HG03521 (cell line): ENCODE results near the gene RAB1A.

ENCODE experiments used
- ATAC-seq: cut with Tn5 transposase; IDR thresholded peaks from one replicate; pipeline ENCODE4 v1.9.1; 2021; ENCODE audit warnings: mild to moderate bottlenecking, moderate library complexity; ENCODE audit not compliant: unreplicated experiment

RAB1A gene

DNA sequence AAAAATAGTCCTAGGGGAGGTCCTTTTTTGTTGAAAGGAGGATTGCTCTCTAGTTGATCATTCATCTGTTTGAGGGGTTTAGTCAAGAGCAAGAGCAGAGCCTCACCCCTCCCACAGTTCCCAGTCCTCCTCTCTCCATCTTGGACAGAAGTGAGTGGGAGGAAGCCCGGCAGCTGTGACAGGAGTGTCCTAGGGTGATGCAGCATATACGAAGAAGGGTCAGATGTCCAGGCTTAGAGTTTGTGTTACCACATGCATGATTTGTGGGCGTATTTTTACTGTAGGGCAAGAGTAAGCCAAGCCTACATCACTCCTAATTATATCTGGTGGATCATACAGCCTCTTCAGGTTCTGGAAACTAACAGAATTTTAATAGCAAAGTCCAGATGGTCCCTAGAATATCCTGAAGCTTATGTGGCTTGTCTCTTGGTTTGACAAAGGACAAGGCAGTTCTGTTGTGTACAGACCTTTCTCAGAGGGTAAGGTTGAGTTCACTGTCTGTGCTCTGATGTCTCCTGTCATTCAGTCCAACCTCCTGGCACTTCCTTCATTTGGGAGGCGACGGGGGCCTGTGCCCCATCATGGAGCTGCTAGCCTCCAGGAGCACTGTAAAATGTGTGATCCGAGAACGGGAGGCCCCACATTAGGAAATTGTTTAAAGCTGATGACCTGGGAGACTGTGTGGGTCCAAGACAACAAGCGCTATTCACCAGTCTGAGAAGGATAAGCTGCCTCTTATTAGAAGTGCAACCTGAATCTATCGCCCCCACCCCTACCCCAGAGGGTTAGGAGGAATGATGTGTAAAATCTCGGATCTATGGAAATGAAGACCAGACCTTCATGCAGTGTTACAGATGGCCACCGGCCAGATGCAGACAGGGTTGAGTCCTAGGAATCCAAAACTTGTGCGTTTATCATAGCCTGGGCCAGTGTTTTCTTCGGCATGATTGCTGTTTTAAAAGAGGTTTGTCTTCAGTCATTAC lies 66.8 kb downstream of the RAB1A start:
- no peak for ATAC-seq

DNA sequence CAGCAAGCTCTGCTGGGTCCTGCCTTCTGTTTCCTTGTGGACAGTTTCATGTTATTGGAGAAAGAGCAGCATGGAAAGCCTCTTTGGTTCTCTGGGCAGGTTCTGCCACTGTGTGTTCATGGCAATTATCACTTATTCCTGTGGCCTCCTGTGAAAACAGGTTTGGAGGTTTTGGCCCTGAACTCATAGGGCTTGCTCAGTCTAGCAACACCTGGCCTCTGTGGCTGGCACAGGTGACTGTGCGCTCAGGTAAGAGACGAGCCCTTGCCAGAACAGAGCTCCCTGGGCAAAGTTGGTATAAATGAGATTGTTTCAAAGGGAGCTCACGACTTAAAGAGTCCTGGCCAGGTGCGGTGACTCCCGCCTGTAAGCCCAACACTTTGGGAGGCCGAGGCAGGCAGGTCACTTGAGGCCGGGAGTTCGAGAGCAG lies 68.0 kb downstream of the RAB1A start:
- no peak for ATAC-seq

DNA sequence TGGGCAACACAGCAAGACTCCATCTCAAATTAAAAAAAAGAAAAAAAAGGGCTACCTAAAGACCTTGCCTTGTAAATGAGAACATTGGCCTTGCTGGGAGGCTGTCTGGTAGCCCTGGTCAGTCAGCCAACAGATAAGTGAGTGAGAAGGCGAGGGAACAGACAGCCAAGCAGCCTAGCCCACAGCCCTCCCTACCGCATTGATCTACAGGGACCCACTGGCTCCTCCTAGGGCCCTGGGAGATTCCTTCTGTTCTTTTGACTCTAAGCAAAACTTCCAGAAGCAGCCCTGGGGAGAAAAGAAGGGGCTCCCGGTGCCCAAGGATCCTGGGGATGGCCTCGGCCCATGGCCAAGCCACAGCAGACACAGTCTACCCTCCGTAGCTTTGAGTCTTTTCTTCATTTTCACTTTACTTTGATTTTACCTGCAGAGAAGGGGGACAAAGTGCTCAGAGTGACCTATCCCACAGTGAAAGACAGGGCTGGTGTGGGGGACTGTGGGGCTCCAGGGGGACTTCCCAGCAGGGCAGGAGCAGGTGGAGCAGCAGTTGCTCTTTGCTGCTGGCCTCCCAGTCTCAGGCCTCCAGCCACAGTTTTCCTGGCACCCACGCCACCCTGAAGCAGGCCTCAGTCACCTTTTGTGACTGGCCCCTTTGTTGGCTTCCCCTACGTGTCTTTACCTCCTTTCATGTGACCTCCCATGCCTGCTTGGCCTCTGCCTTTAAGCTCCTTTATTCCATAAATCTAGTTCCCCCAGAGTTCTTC lies 68.6 kb downstream of the RAB1A start:
- ATAC-seq = no peak

DNA sequence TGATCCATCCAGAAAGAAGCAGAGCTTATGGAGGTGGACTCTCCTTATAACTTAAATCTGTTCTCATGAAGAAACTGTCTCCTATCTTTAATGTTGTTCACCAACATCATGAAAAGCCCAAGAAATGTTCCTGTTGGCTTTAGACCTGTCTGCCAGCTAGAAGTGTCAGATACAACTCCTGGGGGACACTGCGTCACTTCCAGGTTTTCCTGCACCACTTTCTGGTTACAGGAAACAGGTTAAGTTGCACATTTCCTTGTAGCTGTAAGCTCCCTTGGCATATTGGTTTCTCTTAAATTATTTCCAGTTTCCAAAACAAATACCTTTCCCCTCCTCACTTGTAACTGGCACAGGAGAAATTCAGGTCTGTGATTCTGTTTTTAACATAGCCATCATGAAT lies 70.8 kb downstream of the RAB1A start:
- no peak for ATAC-seq

DNA sequence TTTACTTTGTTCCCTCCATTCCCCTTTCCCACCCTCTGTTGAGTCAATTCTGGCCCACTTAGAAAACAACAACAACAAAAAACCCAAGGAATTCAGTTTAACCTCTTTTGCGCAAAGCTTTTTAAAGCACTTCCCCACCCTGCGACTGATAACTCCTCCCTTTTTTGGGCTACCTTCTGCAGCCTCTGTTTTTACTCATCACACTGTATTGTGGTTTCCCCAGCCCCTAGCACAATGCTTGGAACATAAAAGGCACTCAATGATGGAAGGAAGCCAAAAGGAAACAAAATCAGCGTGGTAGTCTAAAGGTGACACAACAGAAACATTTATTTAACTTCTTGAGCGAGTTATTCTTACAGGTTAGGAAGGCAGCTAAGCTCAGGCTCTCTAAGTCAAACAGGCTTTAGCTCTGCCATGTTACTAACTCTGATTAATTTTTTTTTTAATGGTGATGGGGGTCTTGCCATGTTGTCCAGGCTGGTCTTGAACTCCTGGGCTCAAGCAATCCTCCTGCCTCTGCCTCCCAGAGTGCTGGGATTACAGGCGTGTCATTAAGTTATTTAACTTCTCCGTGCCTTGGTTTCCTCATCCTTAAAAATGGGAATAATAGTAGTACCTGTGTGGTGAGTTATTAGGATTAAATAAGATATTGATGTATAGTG lies 72.4 kb downstream of the RAB1A start:
- no peak for ATAC-seq

DNA sequence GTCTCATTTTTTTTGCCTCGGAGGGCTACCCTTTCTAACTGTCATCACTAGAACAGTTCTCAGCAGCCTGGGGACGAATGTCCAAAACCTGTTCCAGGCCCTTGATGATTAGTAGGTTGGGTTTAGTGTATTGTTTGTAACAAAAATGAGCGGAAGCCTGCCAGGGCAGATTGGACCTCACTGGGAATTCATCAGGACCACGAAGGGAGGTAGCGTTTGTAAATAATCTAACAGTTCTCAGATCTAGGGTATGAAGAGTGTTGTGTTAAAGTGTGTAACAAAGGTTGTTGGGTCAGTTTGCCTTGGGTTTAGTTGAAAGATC lies 72.9 kb downstream of the RAB1A start:
- no peak for ATAC-seq

DNA sequence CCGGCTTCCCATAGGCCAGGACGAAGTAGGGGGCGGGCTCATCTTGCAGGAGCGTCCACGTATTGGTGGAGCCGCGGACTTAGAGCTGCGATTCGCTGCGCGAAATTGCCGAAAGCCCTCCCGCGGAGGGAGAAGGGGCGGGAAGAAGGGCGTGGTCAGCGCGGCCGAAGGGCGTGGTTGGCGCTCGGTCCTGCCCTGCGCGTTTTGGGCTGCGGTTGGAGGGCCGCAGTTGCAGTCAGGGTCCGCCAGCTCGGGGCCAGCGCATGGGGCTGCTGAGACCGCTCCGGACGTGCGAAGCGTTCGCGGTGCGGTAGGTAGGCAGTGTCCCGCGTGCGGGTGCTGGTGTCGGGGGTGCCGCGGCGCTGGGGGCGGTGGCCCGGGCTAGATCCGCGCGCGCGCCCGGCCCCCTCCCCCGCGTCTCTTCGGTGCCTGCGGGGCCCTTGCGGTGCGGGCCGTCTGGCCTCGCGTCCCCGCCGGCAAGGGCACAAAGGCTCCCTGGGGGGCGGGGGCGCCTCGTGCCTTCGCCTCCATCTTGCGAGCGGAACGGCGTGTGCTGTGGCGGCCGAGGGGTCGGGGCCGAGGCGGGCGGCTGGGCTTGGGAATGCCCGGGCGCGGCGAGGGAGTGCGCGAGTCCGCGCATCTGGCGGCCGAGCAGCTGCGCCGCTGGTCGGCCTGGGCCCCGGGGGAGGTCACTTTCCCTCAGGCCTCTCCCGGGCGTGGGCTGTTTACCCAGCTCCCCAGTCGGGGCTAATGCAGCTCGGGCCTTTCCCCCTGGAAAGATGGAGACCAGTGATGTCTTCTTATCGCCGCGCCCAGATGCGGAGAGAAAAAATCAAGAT lies 73.5 kb downstream of the RAB1A start, which contains the start of gene CEP68:
Gene CEP68, plus strand, starts transcription at position 202 of the 839 bp plus-strand sequence. CDS start 13,029 bp downstream, outside the sequence.
- ATAC-seq = peak; percentile 85

DNA sequence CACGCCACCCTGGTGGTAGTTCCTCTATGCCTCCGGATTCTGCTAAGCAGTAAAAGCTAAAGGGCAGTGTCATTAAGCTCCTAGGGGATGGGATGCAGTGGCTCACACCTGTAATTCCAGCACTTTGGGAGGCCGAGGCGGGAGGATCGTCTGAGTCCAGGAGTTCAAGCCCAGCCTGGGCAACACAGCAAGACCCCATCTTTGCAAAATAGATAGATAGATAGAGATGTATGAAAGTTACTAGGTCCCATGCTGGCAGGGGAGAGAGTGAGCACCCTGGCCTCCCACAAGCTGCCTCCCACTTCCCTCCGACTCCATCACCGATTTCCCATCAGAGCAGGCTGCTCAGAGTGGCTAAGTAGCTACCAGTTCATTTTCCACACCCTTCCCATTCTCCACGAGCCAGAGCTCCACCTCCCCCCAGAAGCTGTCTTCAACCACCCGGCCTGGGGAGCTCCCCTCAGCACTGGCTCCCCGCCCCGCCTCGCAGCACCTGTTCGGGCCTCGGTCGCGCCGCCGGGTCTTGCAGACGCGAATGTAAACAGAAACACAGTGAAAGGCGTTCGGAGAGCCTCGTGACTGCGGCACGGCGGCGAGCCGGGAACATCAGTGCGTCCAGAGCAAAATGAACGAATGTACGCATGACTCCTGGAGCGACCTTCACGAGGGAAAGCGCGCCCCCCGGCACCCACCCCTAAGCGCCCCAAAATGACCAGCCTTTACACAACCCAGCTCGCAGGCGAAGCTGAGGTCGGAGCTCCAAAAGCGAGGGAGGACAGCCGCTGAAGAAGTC lies 74.3 kb downstream of the RAB1A start:
- ATAC-seq = peak; percentile 23

DNA sequence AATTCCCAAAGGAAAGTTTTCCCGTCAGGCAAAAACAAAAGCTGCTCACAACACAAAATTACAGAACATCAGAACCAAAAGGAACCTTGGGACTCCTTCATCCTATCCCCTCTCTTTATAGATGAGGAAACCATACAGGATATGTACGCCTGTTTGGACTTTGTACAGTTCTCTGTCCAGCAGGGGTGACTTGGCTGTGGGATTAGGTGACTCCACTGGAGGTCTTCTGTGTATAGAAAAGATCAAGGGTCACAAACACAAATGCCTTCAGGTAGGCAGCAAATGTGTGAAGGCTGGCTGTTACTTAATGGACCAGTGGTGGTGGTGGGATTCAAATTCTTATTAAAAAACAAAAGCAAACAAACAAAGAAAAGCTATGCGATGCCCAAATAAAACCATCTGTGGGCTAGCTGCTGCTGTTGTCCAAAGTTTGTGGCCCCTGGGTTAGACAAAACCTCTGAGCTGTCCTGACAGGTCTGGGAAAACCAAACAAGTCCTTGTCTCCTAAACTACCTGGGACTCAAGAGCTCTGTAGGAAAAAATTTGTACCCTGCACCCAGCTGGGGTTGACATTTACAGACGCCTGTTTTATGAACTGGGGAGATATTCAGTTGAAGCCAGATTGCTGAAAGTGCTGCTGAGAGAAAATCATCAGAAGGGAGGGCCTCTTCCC lies 75.0 kb downstream of the RAB1A start:
- no peak for ATAC-seq

DNA sequence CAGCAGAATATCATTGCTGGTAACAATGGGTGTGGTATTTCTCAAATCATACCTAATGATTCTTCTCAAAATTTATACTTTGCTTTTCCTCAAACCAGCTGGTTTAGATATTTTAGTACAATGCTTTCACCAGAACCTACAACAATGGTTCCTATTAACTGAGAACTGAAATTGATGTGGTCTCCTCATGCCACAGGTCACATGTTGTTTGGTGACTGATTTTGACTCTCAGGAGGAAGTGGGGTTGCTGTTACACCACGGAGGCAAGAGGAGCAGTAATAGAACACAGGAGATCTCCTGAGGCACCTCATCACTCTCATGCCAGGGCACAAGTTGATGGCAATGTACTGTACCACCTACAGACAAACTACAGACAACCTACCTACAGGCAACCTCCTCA lies 76.7 kb downstream of the RAB1A start:
- ATAC-seq = peak; percentile 45

DNA sequence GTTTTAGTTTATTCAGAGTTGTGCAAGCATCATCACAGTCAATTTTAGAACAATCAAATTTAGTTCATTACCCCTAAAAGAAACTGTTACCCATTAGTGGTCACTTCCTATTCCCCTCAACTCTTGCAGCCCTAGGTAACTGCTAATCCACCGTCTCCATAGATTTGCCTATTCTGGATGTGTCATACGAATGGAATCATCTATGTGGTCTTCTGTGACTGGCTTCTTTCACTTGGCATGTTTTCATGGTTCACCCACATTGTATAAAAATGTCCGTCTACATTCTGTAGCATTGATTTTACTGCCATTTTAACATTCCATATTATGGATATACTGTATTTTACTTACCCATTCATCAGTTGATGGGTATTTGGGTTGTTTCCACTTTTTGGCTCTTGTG lies 79.0 kb downstream of the RAB1A start:
- ATAC-seq = no peak

DNA sequence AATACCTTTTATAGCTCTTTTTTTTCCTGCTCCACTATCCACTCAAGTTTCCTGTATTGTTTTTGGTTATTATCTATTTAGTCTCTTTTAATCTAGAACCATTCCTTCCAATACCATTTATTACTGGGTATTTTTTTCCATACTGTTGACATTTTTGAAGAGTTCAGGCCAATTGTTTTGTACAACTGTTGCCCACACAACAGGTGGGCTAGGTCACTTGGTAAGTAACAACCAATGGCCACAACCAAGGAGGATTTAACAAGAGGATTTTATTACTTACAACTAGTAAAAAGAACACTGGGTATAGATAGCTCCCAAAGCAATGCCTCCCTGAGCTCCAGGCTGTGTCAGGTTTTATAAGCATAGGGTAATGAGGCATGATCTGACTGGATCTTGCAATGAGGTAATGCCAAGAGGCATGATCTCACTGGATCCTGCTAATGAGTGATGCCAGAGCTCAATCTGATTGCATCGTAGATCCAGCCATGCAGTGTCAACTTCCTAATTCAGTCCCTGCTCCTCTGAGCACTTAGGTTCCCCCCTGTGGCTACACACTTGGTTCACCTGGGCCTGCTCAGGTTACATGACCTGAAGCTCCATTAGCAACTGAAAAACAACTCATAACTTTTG lies 80.8 kb downstream of the RAB1A start:
- ATAC-seq = no peak

DNA sequence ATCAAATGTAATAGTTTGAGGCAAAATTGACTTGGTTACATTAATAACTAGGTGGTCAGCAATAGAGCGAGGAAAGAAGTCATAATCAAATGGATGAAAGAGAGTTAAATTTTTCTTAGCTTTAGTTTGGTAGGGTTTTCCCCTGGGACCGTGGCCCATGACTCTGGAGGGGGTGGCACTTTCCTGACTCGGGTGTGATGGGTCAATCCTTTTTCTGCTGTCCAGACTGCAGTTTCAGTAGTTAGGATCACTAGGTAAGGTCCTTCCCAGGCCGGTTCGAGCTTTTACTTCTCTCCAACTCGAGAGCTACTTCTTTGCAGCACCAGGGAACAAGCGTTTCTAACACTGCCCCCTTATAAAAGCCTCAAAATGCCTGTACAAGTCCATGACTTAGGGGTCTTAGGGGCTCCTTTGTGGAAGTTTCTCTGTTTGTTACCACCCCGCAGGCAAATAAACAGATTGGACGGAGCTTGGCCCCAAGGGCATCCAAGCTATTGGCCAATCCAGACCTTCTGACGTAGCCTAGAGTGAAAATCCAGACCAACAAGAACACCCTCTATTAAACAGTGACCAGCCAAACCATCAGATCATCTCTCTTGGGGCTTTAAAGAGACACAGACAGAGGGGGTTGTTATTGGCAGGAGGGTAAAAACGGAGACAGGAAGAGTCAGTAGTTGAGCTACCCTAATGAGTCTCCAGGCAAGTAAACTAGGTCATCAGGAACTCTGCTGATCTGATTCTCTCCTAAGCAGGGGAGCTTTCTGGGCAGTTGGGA lies 83.1 kb downstream of the RAB1A start:
- ATAC-seq = no peak

DNA sequence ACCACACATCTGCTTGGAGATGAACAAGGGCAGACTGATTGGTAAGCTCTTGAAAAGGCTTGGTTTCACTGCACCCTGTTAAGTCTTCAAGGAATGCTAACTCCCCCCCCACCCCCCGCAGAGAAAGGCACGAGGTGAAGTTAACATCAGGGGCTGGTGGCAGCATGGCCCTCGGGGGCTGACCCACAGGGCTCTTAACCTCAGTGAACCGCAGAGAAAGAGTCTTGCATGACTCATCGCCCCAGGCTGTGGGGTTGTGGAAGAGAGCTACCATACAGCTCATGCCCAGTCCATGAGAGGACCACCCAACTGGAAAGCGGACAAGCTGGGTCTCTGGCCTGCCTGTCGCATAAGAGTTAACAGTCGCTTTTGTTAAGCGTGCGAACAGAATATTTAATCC lies 84.3 kb downstream of the RAB1A start:
- no peak for ATAC-seq

DNA sequence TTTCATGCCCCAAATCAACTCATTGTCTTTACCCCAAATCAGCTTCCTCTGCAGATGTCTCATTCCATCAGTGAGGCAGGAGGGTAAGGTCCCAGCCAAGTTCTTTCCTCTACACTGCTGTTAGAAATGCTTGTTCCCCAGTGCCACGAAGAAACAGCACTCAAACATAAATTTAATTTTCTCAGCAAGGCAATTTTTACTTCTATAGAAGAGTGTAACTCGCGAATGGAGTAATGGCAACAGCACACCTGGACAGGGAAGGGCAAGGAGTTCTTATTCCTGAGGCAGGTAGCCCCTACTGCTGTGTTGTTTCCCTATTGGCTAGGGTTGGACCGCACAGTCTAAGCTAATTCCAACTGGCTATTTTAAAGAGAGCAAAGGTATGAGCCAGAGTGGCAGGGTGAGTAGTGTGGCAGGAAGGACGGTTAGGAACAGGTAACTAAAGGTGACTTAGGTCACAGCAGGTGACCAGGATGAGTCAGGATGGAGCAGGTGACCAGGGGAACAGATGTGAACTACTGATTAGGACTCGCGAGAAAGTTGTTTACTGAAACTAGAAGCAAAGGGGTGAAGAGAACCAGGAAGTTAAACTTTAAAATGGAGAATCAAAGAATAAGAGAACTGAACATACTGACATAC lies 85.7 kb downstream of the RAB1A start:
- ATAC-seq = no peak

DNA sequence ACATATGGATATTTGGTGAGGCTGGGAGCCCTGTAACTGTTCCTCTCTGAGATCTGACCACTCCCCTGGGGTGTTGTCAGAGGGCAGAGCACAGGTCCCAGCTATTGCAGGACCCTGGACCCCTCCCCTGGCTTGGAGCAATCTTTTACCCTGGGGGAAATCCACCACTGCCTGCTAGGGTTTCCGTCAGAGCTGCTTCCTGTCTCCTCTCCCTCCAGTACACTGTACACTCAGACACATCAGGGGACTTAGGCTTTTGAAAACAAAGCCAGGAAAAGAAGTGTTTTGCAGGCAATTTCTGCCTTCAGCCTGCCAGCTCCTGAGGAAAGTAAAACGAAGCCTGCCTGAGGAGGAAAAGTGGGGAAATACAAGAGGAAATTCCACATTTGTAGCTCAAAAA lies 86.9 kb downstream of the RAB1A start:
- no peak for ATAC-seq
